CD4-positive, alpha-beta T cell treated with Interferon alpha-2 for 1 hour (primary cell): ENCODE measurements around the gene FKBP5.
"Not testable (repeated sequence)": the region's sequence is repeated elsewhere in the genome, so short reads cannot be mapped to it uniquely, and the experiment has no call there.

Experiments used
- DNase-seq, 2 donors: peaks; one replicate each; pipeline ENCODE4 v3.0.0-alpha.2; 2020 to 2022

The FKBP5 gene

GRCh38 chr6:35690006-35690405 lies 1.3 kb upstream of the FKBP5 start:
- DNase-seq, result not testable (repeated sequence)

DNA sequence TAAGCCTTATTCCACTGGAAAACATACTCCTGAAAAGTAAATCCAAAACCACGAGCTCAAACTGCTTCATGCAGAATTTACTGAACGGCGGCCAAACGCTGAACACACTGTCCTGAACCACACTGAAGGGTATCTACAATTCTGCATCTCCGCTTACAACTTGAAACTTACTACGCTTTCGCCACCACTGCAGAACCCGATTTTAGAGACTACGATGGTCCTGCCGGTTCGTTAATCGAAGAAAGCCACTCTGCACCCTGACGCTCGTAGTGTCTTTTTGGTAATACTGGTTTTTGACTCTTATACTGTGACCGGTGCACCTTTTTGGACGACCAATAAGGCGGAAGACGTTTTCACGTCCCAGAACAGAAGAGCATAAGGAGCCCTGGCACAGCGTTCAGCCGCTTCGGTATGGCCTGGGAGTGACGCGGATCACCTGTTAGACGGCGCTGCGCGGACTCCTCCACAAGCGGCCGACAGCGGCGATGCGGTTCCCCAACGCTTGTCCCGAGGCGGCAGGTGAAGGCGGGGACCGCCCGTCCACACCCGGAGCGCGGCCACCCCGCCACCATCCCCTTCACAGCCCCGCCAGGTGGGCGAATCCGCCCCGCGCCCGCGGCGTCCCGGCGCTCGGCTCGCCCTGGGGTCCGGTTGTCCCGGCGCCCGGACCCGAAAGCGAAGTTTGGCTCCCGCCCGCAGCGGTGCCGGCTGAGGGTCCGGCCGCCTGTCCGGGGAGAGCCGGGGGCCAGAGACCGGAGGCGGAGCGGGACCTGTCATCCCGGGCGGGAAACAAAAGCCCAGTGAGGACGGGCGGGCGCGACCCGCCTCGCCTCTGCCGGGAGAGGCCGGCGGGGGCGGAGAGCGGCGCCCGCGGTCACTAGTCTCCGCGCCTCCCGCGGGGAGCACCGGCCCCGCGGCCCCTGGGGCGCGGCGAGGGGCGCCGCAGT lies 784 bp downstream of the FKBP5 start:
- DNase-seq, result peak; percentile 47 to 64

GRCh38 chr6:35686873-35687555 lies 1.7 kb downstream of the FKBP5 start:
- no peak for DNase-seq

- no peak for DNase-seq
Observed at GRCh38 chr6:35686436-35686835, 2.3 kb downstream of the FKBP5 start.

GRCh38 chr6:35683267-35683666 lies 5.4 kb downstream of the FKBP5 start:
- no peak for DNase-seq

DNA sequence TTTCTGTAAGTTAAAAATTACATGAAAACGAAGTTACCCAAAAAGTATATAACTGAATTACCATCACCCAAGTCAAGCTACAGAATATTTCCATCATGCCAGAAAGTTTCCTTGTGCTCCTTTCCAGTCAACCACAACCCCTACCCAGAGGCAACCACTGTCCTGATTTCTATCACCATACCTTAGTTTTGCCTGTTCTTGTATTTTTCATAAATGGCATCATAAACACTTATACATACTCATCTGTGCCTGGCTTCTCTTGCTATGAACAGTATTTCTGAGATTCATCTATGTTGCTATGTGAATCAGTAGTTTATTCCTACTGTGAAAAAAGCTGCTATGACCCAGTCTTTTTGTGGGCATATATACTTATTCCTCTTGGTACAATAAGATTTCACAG lies 7.4 kb downstream of the FKBP5 start:
- no peak for DNase-seq

DNA sequence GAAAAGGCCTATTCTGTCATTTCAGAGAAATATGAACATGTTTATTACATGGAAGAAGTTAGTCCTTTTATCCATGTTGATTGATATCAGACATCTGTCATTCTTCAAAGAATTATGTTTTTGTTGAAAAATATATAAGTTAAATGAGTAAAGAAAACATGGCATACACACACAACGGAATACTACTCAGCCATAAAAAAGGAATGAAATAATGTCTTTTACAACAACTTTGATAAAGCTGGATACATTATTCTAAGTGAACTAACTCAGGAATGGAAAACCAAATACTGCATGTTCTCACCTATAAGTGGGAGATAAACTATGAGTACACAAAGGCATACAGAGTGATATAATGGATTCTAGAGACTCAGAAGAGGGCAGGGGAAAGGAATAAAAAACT lies 9.3 kb downstream of the FKBP5 start:
- no peak for DNase-seq

DNA sequence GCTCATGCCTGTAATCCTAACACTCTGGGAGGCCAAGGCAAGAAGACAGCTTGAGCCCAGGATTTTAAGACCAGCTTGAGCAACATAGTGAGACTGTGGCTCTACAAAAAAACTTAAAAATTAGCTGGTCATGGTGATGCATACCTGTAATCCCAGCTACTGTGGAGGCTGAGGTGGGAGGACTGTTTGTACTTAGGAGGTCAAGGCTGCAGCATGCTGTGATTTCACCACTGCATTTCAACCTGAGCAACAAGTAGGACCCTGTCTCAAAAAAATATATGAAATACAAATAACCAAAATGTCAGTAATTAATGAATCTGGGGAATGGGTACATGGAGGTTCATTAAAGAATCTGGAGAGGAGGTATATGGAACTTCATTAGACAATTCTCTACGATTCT lies 9.9 kb downstream of the FKBP5 start:
- no peak for DNase-seq

DNA sequence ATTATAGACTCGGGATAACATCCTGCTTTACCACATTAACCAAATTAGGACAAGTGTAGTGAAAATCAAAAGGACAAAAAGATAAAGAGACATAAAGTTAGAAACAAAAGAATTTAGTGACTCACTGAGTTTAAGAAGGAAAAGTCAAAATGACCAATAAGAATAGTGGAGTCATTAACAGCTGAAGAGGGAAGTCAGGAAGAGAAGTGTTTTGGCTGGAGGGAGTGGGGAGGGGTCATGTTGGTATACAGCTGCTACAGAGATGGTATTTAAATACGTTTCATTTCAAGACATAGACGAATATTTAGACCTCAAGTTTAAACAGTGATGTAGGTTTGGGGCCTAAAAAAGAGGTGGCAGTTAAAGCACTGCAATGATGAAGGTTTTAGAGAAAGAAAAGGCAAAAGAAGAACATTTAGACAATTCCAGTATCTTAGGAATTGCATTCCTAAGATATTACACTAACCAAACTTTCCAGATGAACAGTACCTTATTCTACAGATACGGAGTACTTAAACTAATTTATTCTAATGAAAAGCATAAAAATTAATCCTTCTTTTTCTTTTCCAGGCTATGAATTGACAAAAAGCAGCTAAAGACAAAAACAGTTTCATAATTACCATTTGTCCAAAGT lies 10.6 kb downstream of the FKBP5 start:
- DNase-seq, result no peak

DNA sequence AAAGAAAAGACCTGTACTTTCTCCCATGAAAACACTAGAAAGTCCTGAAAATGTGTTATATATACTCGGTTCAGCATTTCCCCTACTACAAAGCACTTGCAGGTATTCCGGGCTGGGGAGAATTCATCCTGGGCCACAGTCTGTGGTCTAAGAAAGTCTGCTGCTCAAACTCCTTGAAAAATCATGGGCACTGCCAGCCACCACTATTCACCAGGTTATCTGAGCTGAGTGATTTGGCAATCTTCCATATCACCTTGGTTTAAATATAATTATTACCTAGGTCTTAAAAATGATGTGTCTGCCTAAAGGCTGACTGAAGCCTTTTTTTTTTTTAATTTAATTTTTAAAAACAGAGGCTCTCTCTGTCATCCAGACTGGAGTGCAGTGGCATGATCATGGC lies 11.3 kb downstream of the FKBP5 start:
- no peak for DNase-seq

GRCh38 chr6:35675871-35676459 lies 12.8 kb downstream of the FKBP5 start:
- no peak for DNase-seq

DNA sequence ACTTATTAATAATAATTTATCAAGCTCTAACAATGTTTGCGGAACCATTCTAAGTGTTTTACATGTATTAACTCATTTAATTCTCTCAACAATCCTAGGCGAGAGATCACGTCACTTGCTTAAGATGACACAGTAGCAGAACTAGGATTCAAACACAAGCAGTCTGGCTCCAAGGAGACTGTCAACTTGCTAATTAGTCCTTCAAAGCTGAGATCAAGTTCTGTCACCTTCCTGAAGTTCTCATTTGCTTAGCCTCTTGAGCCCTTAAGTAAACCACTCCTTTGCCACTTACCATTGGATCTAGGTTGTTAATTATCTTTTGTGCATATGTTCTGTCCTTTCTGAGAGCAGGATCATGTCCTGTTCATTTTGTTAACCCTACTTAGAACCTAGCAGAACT lies 14.1 kb downstream of the FKBP5 start:
- DNase-seq, result no peak

GRCh38 chr6:35673755-35674154 lies 15.0 kb downstream of the FKBP5 start:
- DNase-seq, result no peak

DNA sequence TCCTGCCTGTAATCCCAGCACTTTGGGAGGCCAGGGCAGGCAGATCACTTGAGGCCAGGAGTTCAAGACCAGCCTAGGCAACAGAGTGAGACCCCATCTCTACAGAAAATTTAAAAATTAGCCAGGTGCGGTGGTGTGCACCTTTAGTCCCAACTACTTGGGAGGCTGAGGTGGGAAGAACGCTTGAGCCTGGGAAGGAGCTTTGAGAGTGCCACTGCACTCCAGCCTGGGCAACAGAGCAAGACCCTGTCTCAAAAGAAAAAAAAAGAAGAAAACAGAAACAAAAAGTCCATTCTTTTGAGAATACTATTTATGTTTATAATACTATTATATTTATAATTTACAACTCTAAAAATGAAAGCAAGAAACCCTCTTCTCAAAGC lies 15.4 kb downstream of the FKBP5 start:
- DNase-seq, result not testable (repeated sequence)

GRCh38 chr6:35670453-35670852 lies 18.3 kb downstream of the FKBP5 start:
- not testable (repeated sequence) for DNase-seq

- peak; percentile 39 to 78 for DNase-seq
Observed at GRCh38 chr6:35669451-35670045, 19.2 kb downstream of the FKBP5 start.

- DNase-seq, result no peak
Observed at GRCh38 chr6:35668744-35669450, 19.8 kb downstream of the FKBP5 start.

GRCh38 chr6:35668096-35668495 lies 20.6 kb downstream of the FKBP5 start:
- no peak for DNase-seq

DNA sequence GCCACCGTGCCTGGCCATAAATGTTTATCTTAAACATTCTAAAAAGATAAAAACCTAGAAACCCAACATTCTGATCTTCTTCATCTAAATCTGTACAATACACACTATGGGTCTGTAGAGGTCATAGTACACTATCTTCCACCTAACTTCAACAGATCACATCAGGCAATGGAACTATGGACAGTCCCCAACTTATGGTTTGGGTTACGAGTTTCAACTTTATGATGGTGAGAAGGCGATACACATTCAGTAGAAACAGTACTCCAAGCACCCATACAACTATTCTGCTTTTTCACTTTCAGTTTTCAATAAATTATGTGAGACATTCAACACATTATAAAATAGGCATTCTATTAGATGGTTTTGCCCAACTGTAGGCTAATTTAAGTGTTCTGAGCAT lies 23.1 kb downstream of the FKBP5 start:
- DNase-seq, result peak in 1 of 2 donors; percentile 31

- no peak for DNase-seq
Observed at GRCh38 chr6:35664945-35665344, 23.8 kb downstream of the FKBP5 start.

- peak in 1 of 2 donors; percentile 42 for DNase-seq
Observed at GRCh38 chr6:35663447-35664235, 25.1 kb downstream of the FKBP5 start.
